NCI-H2107 treated with DMSO at 0.1 percent for 48 hours (cell line): Measurements from ENCODE around the gene ZNF284.
A peak's percentile ranks its signal among the peaks of the same experiment; 100 is the strongest.
"Not testable (repeated sequence)": the region's sequence is repeated elsewhere in the genome, so short reads cannot be mapped to it uniquely, and the experiment has no call there.

Source experiments
- DNase-seq: peaks from one replicate; lab custom pipeline; 2025; ENCODE audit not compliant: unreplicated experiment; lab: John Stamatoyannopoulos, UW

The ZNF284 gene

DNA sequence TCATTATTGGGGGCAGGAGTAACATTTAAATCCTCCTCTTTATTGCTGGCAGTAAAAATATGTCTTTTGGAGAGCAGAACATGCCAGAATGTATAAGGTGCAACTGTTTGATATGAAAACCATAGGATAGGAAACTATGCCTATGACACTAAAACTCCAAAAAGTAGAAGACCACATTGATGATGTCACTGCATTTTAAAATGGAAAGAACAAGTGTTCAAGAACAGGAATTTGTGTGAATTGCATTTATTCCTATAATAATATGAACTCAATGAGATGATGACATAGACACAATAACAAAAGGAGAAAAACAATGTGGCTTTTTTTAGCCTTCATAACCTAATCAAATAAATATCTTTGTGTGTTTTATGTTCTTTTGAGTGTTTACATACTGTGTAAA is 37.5 kb downstream of the ZNF284 start:
- no peak for DNase-seq

DNA sequence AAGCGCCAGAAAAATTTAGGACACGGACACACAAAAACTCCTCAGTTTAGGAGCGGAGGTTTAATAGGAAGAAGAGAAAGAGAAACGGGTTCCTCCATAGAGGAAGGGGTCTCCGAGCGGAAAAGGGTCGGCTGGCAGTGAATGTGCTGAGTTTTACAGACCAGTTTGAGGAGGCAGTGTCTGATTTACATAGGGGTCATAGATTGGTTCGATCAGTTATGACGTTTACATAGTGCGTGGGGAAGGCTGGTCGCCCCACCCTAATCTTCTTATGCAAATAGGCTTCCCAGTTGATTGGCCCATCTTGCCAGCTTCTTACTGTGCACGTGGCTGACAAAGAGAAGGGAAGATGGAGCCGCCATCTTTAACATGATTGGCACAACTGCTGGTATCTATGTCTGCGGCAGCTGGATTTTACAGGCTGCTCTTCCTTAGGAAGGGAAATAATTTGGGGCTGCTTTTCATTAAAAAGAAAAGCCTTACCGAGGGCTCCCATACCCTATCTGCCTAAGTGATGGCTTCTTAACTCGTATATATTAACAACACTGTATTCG is 40.0 kb downstream of the ZNF284 start:
- DNase-seq: no peak

DNA sequence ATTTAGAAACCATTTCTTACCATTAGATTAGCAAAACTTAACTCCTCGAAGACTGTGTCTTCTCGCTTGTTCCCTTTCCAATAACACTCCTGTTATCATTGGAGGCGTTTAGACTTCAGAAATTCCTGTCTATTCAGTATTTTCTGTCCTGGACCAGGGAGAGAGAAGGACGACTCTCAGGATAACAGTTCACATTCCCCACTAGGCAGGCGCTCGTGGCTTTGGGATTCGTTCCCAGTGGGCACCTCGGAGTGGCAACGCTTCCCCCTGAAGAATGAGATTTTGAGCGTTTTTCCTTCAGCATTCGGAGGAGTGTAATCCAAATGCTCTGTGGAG is 40.8 kb downstream of the ZNF284 start:
- DNase-seq: no peak

DNA sequence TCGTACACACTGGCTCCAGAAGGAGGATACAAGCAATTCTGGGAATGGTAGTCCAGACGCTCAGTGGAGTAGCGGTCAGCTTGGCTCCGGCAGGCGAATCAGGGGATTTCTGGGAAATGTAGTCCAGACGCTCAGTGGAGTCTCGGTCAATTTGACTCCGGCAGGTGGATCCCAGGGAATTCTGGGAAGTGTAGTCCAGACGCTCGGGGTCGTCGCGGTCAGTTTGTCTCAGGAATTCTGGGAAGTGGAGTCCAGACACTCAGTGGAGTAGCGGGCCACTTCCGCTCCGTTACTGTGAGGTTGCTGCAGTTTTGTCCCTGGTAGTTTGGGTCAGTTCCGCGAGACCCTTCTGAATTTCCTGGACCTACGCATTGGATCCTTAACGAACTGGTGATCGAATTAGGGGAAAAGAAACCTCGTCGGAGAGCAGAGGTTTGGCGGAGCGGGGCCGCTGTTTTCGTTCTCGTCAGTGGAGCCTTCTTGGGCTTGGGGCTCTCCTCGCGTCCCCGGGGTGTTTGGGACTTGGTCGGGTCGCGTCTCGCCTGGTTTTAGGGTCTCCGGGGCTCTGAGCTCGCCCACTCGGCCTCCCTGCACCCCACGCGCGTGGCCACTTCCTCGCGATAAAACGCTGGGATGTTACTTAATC is 41.3 kb downstream of the ZNF284 start, which contains the start of gene ZNF225:
Gene ZNF225 (plus strand): TSS at position 262 of the 646 bp plus-strand sequence. CDS start 2,429 bp downstream, outside the sequence.
- peak; percentile 95 for DNase-seq

DNA sequence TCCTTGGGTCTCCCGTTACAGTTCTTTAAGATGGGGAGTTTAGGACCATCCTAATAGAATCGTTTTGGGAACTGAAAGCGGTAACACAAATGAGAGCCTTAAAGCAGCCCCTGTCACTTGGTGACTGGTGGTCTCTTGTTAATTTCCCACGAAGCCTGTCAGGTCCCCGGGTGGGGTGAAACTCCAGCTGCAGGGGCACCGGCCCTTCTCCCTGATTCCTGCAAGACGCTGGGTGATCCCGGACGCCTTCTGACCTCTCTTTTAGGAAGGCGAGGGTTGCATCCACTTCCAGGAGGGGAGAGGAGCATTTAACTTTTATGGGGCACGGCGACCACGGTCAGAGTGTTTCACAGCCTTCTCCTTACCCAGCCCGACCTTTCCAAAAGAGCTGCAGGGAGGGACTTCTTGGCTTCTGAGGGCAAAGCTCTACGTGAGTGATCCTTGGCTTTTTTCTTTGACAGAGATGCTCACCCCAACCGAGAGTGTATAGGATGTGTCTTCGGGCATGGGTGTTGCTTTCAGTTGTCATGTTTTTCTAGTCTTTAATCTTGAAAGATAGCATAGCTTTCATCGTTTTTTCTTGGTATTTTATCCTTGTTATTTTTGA is 41.9 kb downstream of the ZNF284 start:
- DNase-seq: no peak

DNA sequence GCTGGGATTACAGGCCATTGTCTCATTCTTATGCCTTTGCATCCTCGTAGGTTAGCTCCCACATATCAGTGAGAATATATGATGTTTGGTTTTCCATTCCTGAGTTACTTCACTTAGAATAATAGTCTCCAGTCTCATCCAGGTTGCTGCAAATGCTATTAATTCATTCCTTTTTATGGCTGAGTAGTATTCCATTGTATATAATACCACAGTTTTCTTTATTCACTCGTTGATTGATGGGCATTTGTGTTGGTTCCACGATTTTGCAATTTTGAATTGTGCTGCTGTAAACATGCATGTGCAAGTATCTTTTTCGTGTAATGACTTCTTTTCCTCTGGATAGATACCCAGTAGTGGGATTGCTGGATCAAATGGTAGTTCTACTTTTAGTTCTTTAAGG is 49.2 kb downstream of the ZNF284 start:
- not testable (repeated sequence) for DNase-seq

DNA sequence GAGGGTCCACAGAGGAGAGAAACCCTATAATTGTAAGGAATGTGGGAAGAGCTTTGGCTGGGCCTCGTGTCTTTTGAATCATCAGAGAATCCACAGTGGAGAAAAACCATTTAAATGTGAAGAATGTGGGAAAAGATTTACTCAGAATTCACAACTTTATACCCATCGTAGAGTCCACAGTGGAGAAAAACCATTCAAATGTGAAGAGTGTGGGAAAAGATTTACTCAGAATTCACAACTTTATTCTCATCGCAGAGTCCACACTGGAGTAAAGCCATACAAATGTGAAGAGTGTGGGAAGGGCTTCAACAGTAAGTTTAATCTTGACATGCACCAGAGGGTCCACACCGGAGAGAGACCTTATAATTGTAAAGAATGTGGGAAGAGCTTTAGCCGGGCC is 60.0 kb downstream of the ZNF284 start:
- DNase-seq: no peak
